Keratinocyte (primary cell): ENCODE measurements around the gene RABL3. TPM values are rescaled to one million over a fixed set of nuclear protein-coding genes. Genes with fewer than 3 reads are reported as not detected.

ENCODE experiments used
- DNase-seq: peaks from one replicate; pipeline ENCODE4 v3.0.0-alpha.2; 2011; ENCODE audit warnings: low read depth, missing footprints, low spot score
- FAIRE-seq: peaks from 2 replicates; lab custom pipeline; 2011; peaks lifted over from hg19 to GRCh38; lab: Jason Lieb, UNC
- H2AFZ ChIP-seq: 2 replicates; pipeline ENCODE4 v1.6.0; 2012; ENCODE audit warnings: low read length, control low read depth, inconsistent platforms; ENCODE audit not compliant: control insufficient read depth
- H3K27ac ChIP-seq: 2 replicates; pipeline ENCODE4 v1.5.1; 2011; ENCODE audit warnings: low read length; ENCODE audit not compliant: control insufficient read depth, insufficient read depth
- H3K27me3 ChIP-seq: 3 replicates; pipeline ENCODE4 v1.6.0; 2011; ENCODE audit warnings: low read length; ENCODE audit not compliant: control insufficient read depth, insufficient read depth; ENCODE audit errors: extremely low read depth
- H3K36me3 ChIP-seq, 2 experiments: 2 replicates in 1 of 2; 3 replicates in 1 of 2; pipeline ENCODE4 v1.5.1; 2011; ENCODE audit warnings: low read length in 2 of 2, mild to moderate bottlenecking in 1 of 2; ENCODE audit not compliant: control insufficient read depth in 2 of 2, insufficient read depth in 2 of 2; ENCODE audit errors: extremely low read depth in 1 of 2
- H3K4me1 ChIP-seq: 3 replicates; pipeline ENCODE4 v1.5.1; 2011; ENCODE audit warnings: low read length; ENCODE audit not compliant: control insufficient read depth, insufficient read depth; ENCODE audit errors: extremely low read depth
- H3K4me2 ChIP-seq: 3 replicates; pipeline ENCODE4 v1.6.0; 2011; ENCODE audit warnings: low read depth, low read length; ENCODE audit not compliant: control insufficient read depth, insufficient read depth; ENCODE audit errors: extremely low read depth
- H3K4me3 ChIP-seq, 3 experiments: fragments of 200-600 bp in 1 of 3; sonication (generic) in 1 of 3; 2 replicates in 2 of 3; 3 replicates in 1 of 3; pipeline ENCODE4 v1.5.1; 2011 to 2016; ENCODE audit warnings: low read length in 3 of 3, mild to moderate bottlenecking in 3 of 3, control low read depth in 2 of 3, inconsistent platforms in 1 of 3, low read depth in 1 of 3, mixed read lengths in 1 of 3, mixed run types in 1 of 3, moderate library complexity in 1 of 3; ENCODE audit not compliant: control insufficient read depth in 2 of 3, insufficient read depth in 2 of 3; ENCODE audit errors: extremely low read depth in 1 of 3
- H3K79me2 ChIP-seq: 2 replicates; pipeline ENCODE4 v1.6.0; 2012; ENCODE audit warnings: low read length; ENCODE audit not compliant: control insufficient read depth, insufficient read depth
- H3K9ac ChIP-seq: 3 replicates; pipeline ENCODE4 v1.6.0; 2011; ENCODE audit warnings: low read length; ENCODE audit not compliant: control insufficient read depth, insufficient read depth; ENCODE audit errors: extremely low read depth
- H3K9me1 ChIP-seq: 3 replicates; pipeline ENCODE4 v1.6.0; 2011; ENCODE audit warnings: low read length; ENCODE audit not compliant: control insufficient read depth, insufficient read depth; ENCODE audit errors: extremely low read depth
- H3K9me3 ChIP-seq: 2 replicates; pipeline ENCODE4 v1.5.1; 2012; ENCODE audit warnings: low read depth, low read length; ENCODE audit not compliant: control insufficient read depth
- H4K20me1 ChIP-seq: 3 replicates; pipeline ENCODE4 v1.6.0; 2011; ENCODE audit warnings: low read length; ENCODE audit not compliant: control insufficient read depth, insufficient read depth; ENCODE audit errors: extremely low read depth
- CTCF ChIP-seq, 3 experiments: IDR thresholded peaks in 1 of 3; conservative IDR thresholded peaks in 1 of 3; optimal IDR thresholded peaks in 1 of 3; 2 replicates in 2 of 3; 3 replicates in 1 of 3; pipeline versions ENCODE3 to v1.5.1; 2011; ENCODE audit warnings: low read length in 3 of 3, mild to moderate bottlenecking in 3 of 3, moderate library complexity in 2 of 3, control low read depth in 1 of 3, inconsistent platforms in 1 of 3; ENCODE audit not compliant: insufficient read depth in 2 of 3; ENCODE audit errors: extremely low read depth in 1 of 3
- EZH2 ChIP-seq: IDR thresholded peaks from one replicate; pipeline ENCODE4 v1.6.1; 2012; ENCODE audit warnings: inconsistent platforms, mild to moderate bottlenecking, low read length, moderate library complexity
- dilution Hi-C: fragments of 300-500 bp; cut with MboI; formaldehyde crosslinking; loops from one replicate; pipeline ENCODE4 v1.7.0; 2020; ENCODE audit warnings: low sequenced_read_pairs; ENCODE audit not compliant: extremely low pct_ligation_motif_present
- polyA plus RNA-seq, 5 experiments: library from polyadenylated mRNA; depleted of rRNA in 3 of 5; stranded (reverse) in 3 of 5; stranded (forward) in 1 of 5; unstranded in 1 of 5; fragments of >200 nt; gene quantifications; 1 replicate in 1 of 5; 2 replicates in 3 of 5; 3 replicates in 1 of 5; pipeline versions ENCODE4 v1.2.1 to v1.2.3, GENCODE V29; 2011 to 2012; ENCODE audit warnings: missing spikeins in 2 of 5, low read depth in 1 of 5, low replicate concordance in 1 of 5

The RABL3 gene
- polyA plus RNA-seq, 1 donor (not counting 4 experiments of a cell fraction or from before 2014, with no cell fraction given), result 13.4 TPM

- no peak overlapping the region for H2AFZ ChIP-seq
- dilution Hi-C loops, result no loop called here
- DNase-seq (no peak), FAIRE-seq (no peak)
- no peak overlapping the region for H3K27ac ChIP-seq
- H3K9me3 ChIP-seq, result no peaks in the 10 kb centered on the region
- H3K79me2 ChIP-seq, result no peaks in the 10 kb centered on the region
- no peaks in the 10 kb centered on the region for H3K9me1 ChIP-seq
- H3K9ac ChIP-seq, result no peak overlapping the region
- no peaks in the 10 kb centered on the region for H3K27me3 ChIP-seq
- H4K20me1 ChIP-seq, result no peaks in the 10 kb centered on the region
- TF ChIP-seq CTCF (optimal IDR thresholded peaks at IDR 0.05 in 1 of 3, IDR thresholded peaks at IDR 0.05 in 1 of 3, conservative IDR thresholded peaks at IDR 0.05 in 1 of 3; ENCODE audit: extremely low read depth in 1 of 3, insufficient read depth in 2 of 3, low read length in 3 of 3), result no peak
- no peak for TF ChIP-seq EZH2
- no peaks in the 10 kb centered on the region for H3K36me3 ChIP-seq
- no peak overlapping the region for H3K4me2 ChIP-seq
- H3K4me3 ChIP-seq, result no peak overlapping the region
- no peaks in the 10 kb centered on the region for H3K4me1 ChIP-seq
Measured at GRCh38 chr3:120646771-120647432, 95.4 kb downstream of the RABL3 start.

GRCh38 chr3:120645083-120645845 lies 97.1 kb downstream of the RABL3 start:
- Histone ChIP-seq H3K79me2 (no peaks in the 10 kb centered on the region), H3K4me3 (no peak overlapping the region), H3K9ac (no peak overlapping the region), H3K27me3 (no peaks in the 10 kb centered on the region), H3K4me2 (no peak overlapping the region), H3K4me1 (no peaks in the 10 kb centered on the region), H2AFZ (no peak overlapping the region), H3K27ac (no peak overlapping the region), H3K36me3 (no peaks in the 10 kb centered on the region), H4K20me1 (no peaks in the 10 kb centered on the region), H3K9me3 (no peaks in the 10 kb centered on the region), H3K9me1 (no peaks in the 10 kb centered on the region)
- TF ChIP-seq EZH2 (no peak), CTCF (optimal IDR thresholded peaks at IDR 0.05 in 1 of 3, IDR thresholded peaks at IDR 0.05 in 1 of 3, conservative IDR thresholded peaks at IDR 0.05 in 1 of 3; ENCODE audit: extremely low read depth in 1 of 3, insufficient read depth in 2 of 3, low read length in 3 of 3) (no peak)
- dilution Hi-C loops, result no loop called here
- FAIRE-seq, result no peak
- no peak for DNase-seq
